Heart left ventricle (tissue), 13 donors: ENCODE results near the gene NFIA.

ENCODE experiments used
- POLR2A ChIP-seq, 2 donors: fragments of 450-650 bp; IDR thresholded peaks; one replicate each; pipeline ENCODE4 v1.6.1; 2017; ENCODE audit warnings: antibody characterized with exemption in 2 of 2, mild to moderate bottlenecking in 2 of 2, moderate library complexity in 2 of 2
- TF ChIP-seq, protein P1 (sequence below), 12 donors: fragments of 200-600 bp; sonication (generic) in 4 of 12; IDR thresholded peaks; one replicate each; pipeline versions ENCODE4 v1.5.0 to v1.8.0; 2018 to 2022; ENCODE audit warnings: antibody characterized with exemption in 12 of 12, mild to moderate bottlenecking in 5 of 12
- donor health status: ischemic (EF 13 %, LVEDD 7.1; RV severe dilation, severe dysfunction).
- donor health status: DM: no; HTN: yes; CAD: no.
- donor health status: DM: no; HTN: no; CAD: no.
- donor health status: ischemic (EF 25% LVEDD 6.9; RV normal size, moderate dysfunction).
- donor health status: ischemic (EF 25% LVEDD 5.7; RV mildly dilated, moderate dysfunction).
- donor health status: ischemic (EF 35%, LVEDD 5.7; RV mildly dilated, moderate dysfunction).
- donor health status: nonischemic (EF 11% LVEDD 7.7; RV severe dilation, severe dysfunction).
- donor health status: DM: yes; HTN: yes; CAD: no.
- donor health status: PGD.
- donor health status: ischemic (EF 29% LVEDD 5.4; RV normal size, mild dysfunction).
- donor health status: nonischemic (EF 23%, LVEDD 6.1; RV moderate dilation, normal function).

GRCh38 chr1:61130338-61131000 is 48.1 kb downstream of the NFIA start:
- TF ChIP-seq POLR2A (IDR thresholded peaks at IDR 0.05), result no peak
- TF ChIP-seq, protein P1, sequence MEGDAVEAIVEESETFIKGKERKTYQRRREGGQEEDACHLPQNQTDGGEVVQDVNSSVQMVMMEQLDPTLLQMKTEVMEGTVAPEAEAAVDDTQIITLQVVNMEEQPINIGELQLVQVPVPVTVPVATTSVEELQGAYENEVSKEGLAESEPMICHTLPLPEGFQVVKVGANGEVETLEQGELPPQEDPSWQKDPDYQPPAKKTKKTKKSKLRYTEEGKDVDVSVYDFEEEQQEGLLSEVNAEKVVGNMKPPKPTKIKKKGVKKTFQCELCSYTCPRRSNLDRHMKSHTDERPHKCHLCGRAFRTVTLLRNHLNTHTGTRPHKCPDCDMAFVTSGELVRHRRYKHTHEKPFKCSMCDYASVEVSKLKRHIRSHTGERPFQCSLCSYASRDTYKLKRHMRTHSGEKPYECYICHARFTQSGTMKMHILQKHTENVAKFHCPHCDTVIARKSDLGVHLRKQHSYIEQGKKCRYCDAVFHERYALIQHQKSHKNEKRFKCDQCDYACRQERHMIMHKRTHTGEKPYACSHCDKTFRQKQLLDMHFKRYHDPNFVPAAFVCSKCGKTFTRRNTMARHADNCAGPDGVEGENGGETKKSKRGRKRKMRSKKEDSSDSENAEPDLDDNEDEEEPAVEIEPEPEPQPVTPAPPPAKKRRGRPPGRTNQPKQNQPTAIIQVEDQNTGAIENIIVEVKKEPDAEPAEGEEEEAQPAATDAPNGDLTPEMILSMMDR (IDR thresholded peaks at IDR 0.05), result no peak
